GM10266 (cell line): ENCODE results near the gene OLFM2.

ENCODE experiments used
- DNase-seq: peaks from one replicate; pipeline ENCODE4 v3.0.0; 2012; ENCODE audit errors: extremely low spot score
- CTCF ChIP-seq: IDR thresholded peaks from 2 replicates; pipeline ENCODE4 v1.5.1; 2012; ENCODE audit warnings: mild to moderate bottlenecking, low read depth; ENCODE audit not compliant: control insufficient read depth, insufficient read depth; ENCODE audit errors: missing control alignments

The OLFM2 gene

GRCh38 chr19:9883231-9883758 lies 53.0 kb downstream of the OLFM2 start:
- no peak for TF ChIP-seq CTCF
- DNase-seq: no peak

DNA sequence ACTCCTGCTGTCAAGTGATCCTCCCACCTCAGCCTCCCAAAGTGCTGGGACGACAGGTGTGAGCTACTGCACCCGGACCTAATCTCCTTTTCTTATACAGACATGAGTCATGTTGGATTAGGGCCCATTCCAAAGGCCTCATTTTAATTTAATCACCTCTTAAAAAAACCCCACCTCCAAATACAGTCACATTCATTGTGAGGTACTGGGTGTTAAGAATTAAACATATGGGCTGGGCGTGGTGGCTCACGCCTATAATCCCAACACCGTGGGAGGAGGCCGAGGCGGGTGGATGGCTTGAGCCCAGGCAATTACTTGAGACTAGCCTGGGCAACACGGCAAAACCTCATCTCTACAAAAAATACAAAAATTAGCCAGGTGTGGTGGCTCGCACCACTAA lies 54.6 kb downstream of the OLFM2 start:
- TF ChIP-seq CTCF: no peak
- DNase-seq: no peak

GRCh38 chr19:9878511-9879196 lies 57.7 kb downstream of the OLFM2 start:
- no peak for DNase-seq
- TF ChIP-seq CTCF: no peak

DNA sequence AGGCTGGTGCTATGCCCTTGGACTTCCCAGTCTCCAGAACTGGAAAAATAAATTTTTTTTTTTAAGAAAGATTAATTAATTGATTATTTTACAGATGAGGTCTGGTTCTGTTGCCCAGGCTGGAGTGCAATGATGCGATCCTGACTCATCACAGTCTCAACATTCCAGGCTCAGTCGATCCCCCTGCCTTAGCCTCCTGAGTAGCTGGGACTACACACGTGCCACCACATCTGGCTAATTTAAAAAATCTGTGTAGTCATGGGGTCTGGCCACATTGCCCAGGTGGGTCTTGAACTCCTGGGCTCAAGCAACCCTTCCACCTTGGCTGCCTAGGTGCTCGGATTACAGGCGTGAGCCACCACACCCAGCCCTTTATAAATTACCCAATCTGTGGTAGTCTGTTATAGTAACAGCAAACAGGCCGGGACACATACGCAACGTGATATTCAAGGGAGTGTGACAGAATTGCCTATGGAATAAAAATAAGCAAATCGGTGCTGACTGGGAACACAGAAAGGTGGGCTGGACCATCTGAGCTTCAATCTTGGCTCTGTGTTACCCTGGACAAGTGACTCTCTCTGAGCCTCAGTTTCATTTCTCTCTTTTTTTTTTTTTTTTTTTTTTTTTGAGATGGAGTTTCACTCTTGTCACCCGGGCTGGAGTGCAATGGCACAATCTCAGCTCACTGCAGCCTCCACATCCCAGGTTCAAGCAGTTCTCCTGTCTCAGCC lies 58.4 kb downstream of the OLFM2 start:
- DNase-seq: no peak
- TF ChIP-seq CTCF: no peak

DNA sequence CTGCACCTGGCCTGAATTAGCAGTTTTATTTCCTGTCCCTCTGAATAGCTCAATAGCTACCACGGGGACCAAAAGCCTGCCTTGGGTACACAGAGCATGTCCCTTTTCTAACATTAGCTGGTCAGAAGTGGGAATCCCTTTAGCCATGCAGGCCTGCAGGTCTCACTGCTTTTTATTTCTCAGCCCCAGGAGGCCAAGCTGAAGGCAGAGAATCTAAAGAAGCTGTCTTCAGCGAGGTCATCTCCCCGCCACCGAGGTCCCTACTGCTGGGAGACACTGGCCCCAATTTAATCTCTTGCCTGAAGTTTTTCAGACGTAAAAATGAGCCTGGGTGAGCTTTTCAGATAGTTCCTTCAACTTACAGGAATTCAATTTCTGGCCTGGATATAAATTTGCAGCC lies 60.5 kb downstream of the OLFM2 start:
- TF ChIP-seq CTCF: no peak
- no peak for DNase-seq

- no peak for TF ChIP-seq CTCF
- DNase-seq: no peak
These were observed 61.2 kb downstream of the OLFM2 start for GRCh38 chr19:9875031-9875627.
